Neural crest cell (in vitro differentiated cells): ENCODE measurements around the gene BTG1. TPM values are rescaled to one million over a fixed set of nuclear protein-coding genes. Genes with fewer than 3 reads are reported as not detected.

Experiments
- DNase-seq: peaks from one replicate; pipeline ENCODE4 v3.0.0; 2021; ENCODE audit warnings: low read depth, mixed read lengths, low spot score
- H3K27ac Mint-ChIP-seq: one replicate; pipeline ENCODE4 v1.8.0; 2021; ENCODE audit warnings: mild to moderate bottlenecking, mixed read lengths; ENCODE audit not compliant: unreplicated experiment
- H3K27me3 Mint-ChIP-seq: 2 replicates; pipeline ENCODE4 v1.8.0; 2021; ENCODE audit warnings: low read depth, mild to moderate bottlenecking, mixed read lengths
- H3K36me3 Mint-ChIP-seq: 2 replicates; pipeline ENCODE4 v1.8.0; 2021; ENCODE audit warnings: low read depth, mild to moderate bottlenecking, mixed read lengths
- H3K4me1 Mint-ChIP-seq: 2 replicates; pipeline ENCODE4 v1.8.0; 2021; ENCODE audit warnings: mixed read lengths
- H3K4me3 Mint-ChIP-seq: one replicate; pipeline ENCODE4 v1.8.0; 2021; ENCODE audit warnings: mild to moderate bottlenecking, mixed read lengths
- H3K9me3 Mint-ChIP-seq: 2 replicates; pipeline ENCODE4 v1.8.0; 2021; ENCODE audit warnings: mixed read lengths
- CTCF ChIP-seq: fragments of 200-600 bp; sonication (generic); conservative IDR thresholded peaks from 2 replicates; pipeline ENCODE4 v1.5.0; 2021; ENCODE audit warnings: antibody characterized with exemption, mild to moderate bottlenecking
- total RNA-seq: library from RNA; stranded (reverse); gene quantifications from 2 replicates; pipeline ENCODE4 v1.2.1, GENCODE V29; 2021

The BTG1 gene
- total RNA-seq, 1 donor from 2014 or later, result 95.1 TPM

GRCh38 chr12:92133171-92133570 lies 12.5 kb downstream of the BTG1 start:
- H3K4me1 Mint-ChIP-seq, result peaks cover 63% of the 10 kb centered on the region

GRCh38 chr12:92132288-92132687 lies 13.4 kb downstream of the BTG1 start:
- peaks cover 17% of the 10 kb centered on the region for H3K36me3 Mint-ChIP-seq
- no peak for DNase-seq
- H3K9me3 Mint-ChIP-seq, result no peaks in the 10 kb centered on the region
- peaks cover 54% of the 10 kb centered on the region for H3K4me1 Mint-ChIP-seq
- TF ChIP-seq CTCF, result no peak
- no peaks in the 10 kb centered on the region for H3K27me3 Mint-ChIP-seq
- no peak overlapping the region for H3K27ac Mint-ChIP-seq
- H3K4me3 Mint-ChIP-seq, result no peak overlapping the region

More at GRCh38 chr12:92133171-92133570, 12.5 kb downstream of the BTG1 start:
- no peak for TF ChIP-seq CTCF
- no peaks in the 10 kb centered on the region for H3K27me3 Mint-ChIP-seq
- peak overlapping the region; percentile 4 for H3K27ac Mint-ChIP-seq
- H3K36me3 Mint-ChIP-seq, result peaks cover 17% of the 10 kb centered on the region
- no peak for DNase-seq
- peak overlapping the region; percentile 28 for H3K4me3 Mint-ChIP-seq
- H3K9me3 Mint-ChIP-seq, result no peaks in the 10 kb centered on the region

- Mint-ChIP-seq H3K36me3 (peaks cover 19% of the 10 kb centered on the region), H3K9me3 (peaks cover 3% of the 10 kb centered on the region), H3K27ac (no peak overlapping the region), H3K27me3 (no peaks in the 10 kb centered on the region), H3K4me1 (peaks cover 49% of the 10 kb centered on the region), H3K4me3 (no peak overlapping the region)
- DNase-seq, result no peak
- no peak for TF ChIP-seq CTCF
Measured at GRCh38 chr12:92130999-92131398, 14.6 kb downstream of the BTG1 start.

- no peaks in the 10 kb centered on the region for H3K27me3 Mint-ChIP-seq
- peaks cover 24% of the 10 kb centered on the region for H3K36me3 Mint-ChIP-seq
- peaks cover 47% of the 10 kb centered on the region for H3K4me1 Mint-ChIP-seq
- peaks cover 3% of the 10 kb centered on the region for H3K9me3 Mint-ChIP-seq
- no peak for TF ChIP-seq CTCF
- no peak overlapping the region for H3K4me3 Mint-ChIP-seq
- no peak for DNase-seq
- H3K27ac Mint-ChIP-seq, result no peak overlapping the region
Measured at GRCh38 chr12:92129609-92130008, 16.0 kb downstream of the BTG1 start.

- peaks cover 3% of the 10 kb centered on the region for H3K9me3 Mint-ChIP-seq
Measured at GRCh38 chr12:92128612-92129011, 17.0 kb downstream of the BTG1 start.

More at GRCh38 chr12:92128612-92129011, 17.0 kb downstream of the BTG1 start:
- no peak for TF ChIP-seq CTCF
- H3K27me3 Mint-ChIP-seq, result no peaks in the 10 kb centered on the region
- H3K4me3 Mint-ChIP-seq, result no peak overlapping the region
- H3K4me1 Mint-ChIP-seq, result peaks cover 37% of the 10 kb centered on the region
- H3K36me3 Mint-ChIP-seq, result peaks cover 24% of the 10 kb centered on the region
- H3K27ac Mint-ChIP-seq, result no peak overlapping the region
- DNase-seq, result no peak
